HG02763 (cell line): Measurements from ENCODE around the gene F2RL3.
"Not testable (repeated sequence)": the region's sequence is repeated elsewhere in the genome, so short reads cannot be mapped to it uniquely, and the experiment has no call there.

Experiments
- ATAC-seq: cut with Tn5 transposase; IDR thresholded peaks from one replicate; pipeline ENCODE4 v1.9.1; 2021; ENCODE audit warnings: mild to moderate bottlenecking, moderate library complexity; ENCODE audit not compliant: unreplicated experiment

F2RL3 gene

GRCh38 chr19:16919496-16919895 lies 30.7 kb downstream of the F2RL3 start:
- no peak for ATAC-seq

GRCh38 chr19:16920816-16921529 lies 32.2 kb downstream of the F2RL3 start:
- ATAC-seq: no peak

GRCh38 chr19:16921766-16922591 lies 33.2 kb downstream of the F2RL3 start:
- ATAC-seq: no peak

GRCh38 chr19:16922592-16922934 lies 33.8 kb downstream of the F2RL3 start:
- ATAC-seq: no peak

GRCh38 chr19:16922949-16923348 lies 34.1 kb downstream of the F2RL3 start:
- no peak for ATAC-seq

- ATAC-seq: no peak
Measured at GRCh38 chr19:16927883-16928282, 39.1 kb downstream of the F2RL3 start.

- ATAC-seq: no peak
Measured at GRCh38 chr19:16928351-16928750, 39.6 kb downstream of the F2RL3 start.

- no peak for ATAC-seq
Measured at GRCh38 chr19:16928916-16929315, 40.1 kb downstream of the F2RL3 start.

GRCh38 chr19:16930753-16931152 lies 42.0 kb downstream of the F2RL3 start:
- no peak for ATAC-seq

GRCh38 chr19:16931306-16931705 lies 42.5 kb downstream of the F2RL3 start:
- no peak for ATAC-seq

GRCh38 chr19:16934489-16934888 lies 45.7 kb downstream of the F2RL3 start:
- ATAC-seq: no peak

- no peak for ATAC-seq
Measured at GRCh38 chr19:16936901-16937300, 48.1 kb downstream of the F2RL3 start.

- ATAC-seq: not testable (repeated sequence)
Measured at GRCh38 chr19:16937796-16938195, 49.0 kb downstream of the F2RL3 start.

- no peak for ATAC-seq
Measured at GRCh38 chr19:16938211-16938610, 49.4 kb downstream of the F2RL3 start.

- ATAC-seq: not testable (repeated sequence)
Measured at GRCh38 chr19:16940063-16940462, 51.3 kb downstream of the F2RL3 start.

GRCh38 chr19:16940626-16941025 lies 51.8 kb downstream of the F2RL3 start:
- ATAC-seq: no peak
